GM12865 (cell line): ENCODE measurements around the gene BCL2A1.
A peak's percentile ranks its signal among the peaks of the same experiment; 100 is the strongest.
"Not testable (repeated sequence)": the region's sequence is repeated elsewhere in the genome, so short reads cannot be mapped to it uniquely, and the experiment has no call there.

ENCODE experiments used
- DNase-seq: peaks from one replicate; pipeline ENCODE4 v3.0.0; 2010; ENCODE audit warnings: low read depth
- H3K4me3 ChIP-seq: 2 replicates; pipeline ENCODE4 v1.5.1; 2011; ENCODE audit warnings: mild to moderate bottlenecking, low read depth, low read length, control low read depth
- TF ChIP-seq, protein P1 (sequence below): IDR thresholded peaks from 2 replicates; pipeline ENCODE4 v1.5.1; 2011; ENCODE audit warnings: low read length, control low read depth, low read depth, inconsistent platforms; ENCODE audit not compliant: insufficient read depth; ENCODE audit errors: missing control alignments

The BCL2A1 gene

DNA sequence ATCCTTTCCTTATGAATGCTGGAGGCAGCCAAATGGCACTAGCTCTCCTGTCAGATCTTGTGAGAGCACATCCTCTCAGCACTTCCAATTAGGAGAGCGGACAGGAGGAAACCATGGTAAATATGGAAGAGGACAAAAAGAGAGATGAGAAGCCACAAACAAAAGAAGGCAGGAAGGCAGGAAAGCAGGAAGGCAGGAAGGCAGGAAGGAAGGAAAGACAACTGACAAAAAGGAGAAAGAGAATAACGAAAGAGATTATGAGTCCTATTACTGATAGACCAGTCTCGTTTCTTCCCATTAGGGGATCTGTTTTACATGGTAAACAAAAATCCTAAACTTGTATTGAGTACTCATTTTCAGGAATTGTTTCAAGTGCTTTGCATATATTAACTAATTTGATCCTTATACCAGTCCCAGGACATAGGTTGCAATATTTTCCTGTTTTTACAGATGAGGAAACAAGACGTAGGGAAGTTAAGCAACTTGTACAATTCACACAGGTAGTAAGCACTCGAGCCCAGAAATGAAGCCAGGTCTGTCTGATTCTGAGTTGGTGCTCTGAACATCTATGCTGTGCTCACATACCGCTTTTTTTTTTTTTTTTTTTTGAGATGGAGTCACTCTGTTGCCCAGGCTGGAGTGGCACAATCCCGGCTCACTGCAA lies 4.2 kb downstream of the BCL2A1 start:
- peak overlapping the region; percentile 91 for H3K4me3 ChIP-seq
- TF ChIP-seq, protein P1, sequence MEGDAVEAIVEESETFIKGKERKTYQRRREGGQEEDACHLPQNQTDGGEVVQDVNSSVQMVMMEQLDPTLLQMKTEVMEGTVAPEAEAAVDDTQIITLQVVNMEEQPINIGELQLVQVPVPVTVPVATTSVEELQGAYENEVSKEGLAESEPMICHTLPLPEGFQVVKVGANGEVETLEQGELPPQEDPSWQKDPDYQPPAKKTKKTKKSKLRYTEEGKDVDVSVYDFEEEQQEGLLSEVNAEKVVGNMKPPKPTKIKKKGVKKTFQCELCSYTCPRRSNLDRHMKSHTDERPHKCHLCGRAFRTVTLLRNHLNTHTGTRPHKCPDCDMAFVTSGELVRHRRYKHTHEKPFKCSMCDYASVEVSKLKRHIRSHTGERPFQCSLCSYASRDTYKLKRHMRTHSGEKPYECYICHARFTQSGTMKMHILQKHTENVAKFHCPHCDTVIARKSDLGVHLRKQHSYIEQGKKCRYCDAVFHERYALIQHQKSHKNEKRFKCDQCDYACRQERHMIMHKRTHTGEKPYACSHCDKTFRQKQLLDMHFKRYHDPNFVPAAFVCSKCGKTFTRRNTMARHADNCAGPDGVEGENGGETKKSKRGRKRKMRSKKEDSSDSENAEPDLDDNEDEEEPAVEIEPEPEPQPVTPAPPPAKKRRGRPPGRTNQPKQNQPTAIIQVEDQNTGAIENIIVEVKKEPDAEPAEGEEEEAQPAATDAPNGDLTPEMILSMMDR: no peak
- peak; percentile 32 for DNase-seq

- TF ChIP-seq, protein P1: no peak
- H3K4me3 ChIP-seq: peak overlapping the region; percentile 91
- peak; percentile 78 for DNase-seq
Measured at GRCh38 chr15:79965846-79966630, 5.0 kb downstream of the BCL2A1 start.

DNA sequence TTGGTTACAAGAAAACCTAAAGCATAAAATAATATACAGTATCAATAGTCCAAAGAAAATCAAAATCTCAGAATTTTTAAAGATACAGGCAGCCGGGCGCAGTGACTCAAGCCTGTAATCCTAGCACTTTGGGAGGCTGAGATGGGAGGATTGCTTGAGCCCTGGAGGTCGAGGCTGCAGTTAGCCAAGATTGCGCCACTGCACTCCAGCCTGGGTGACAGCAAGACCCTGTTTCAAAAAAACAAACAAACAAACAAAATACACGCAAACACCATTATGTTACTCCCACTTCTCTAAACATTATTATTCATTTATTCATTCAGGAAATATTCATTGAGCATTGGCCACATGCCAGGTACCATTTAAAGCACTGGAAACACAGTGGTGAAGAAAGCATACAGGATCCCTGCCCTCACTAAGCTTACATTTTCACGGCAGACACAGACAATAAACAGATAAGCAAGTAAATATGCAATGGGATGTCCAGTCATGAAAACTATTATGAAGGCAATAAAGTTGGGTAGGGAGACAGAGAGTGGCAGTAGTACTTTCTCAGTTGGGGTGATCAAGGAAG lies 6.7 kb downstream of the BCL2A1 start:
- no peak for DNase-seq
- TF ChIP-seq, protein P1: no peak
- peak overlapping the region; percentile 21 for H3K4me3 ChIP-seq

GRCh38 chr15:79962921-79963320 lies 8.1 kb downstream of the BCL2A1 start:
- H3K4me3 ChIP-seq, DNase-seq: not testable (repeated sequence)

DNA sequence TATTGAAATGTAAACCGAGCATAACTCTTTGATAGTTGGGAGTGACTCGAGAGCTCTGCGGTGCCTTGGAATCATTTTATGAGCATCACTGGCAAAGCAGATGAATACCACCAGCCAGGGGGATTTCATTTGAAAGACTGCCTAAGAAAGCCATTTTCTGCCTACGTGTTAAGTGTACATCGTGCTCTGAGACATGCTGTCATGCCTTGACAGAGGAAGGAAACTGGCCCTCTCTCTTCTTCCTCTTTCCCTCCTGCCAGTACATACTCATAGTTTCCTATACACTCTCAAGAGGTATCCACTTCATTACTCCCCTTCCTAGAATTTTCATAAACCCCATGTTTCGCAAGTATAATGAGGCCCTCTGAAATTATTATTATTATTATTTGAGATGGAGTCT lies 8.8 kb downstream of the BCL2A1 start:
- peak overlapping the region; percentile 3 for H3K4me3 ChIP-seq
- DNase-seq: peak; percentile 59
- TF ChIP-seq, protein P1: no peak

- TF ChIP-seq, protein P1: no peak
- DNase-seq: no peak
- H3K4me3 ChIP-seq: no peak overlapping the region
Measured at GRCh38 chr15:79960502-79961212, 10.3 kb downstream of the BCL2A1 start.

- no peak overlapping the region for H3K4me3 ChIP-seq
- no peak for DNase-seq
- TF ChIP-seq, protein P1: no peak
Measured at GRCh38 chr15:79957741-79958140, 13.3 kb downstream of the BCL2A1 start.
